Gastroesophageal sphincter (tissue), 4 donors: ENCODE results near the gene SAMD4A. TPM values are rescaled to one million over a fixed set of nuclear protein-coding genes. Genes with fewer than 3 reads are reported as not detected.

Experiments used
- ATAC-seq: fragments of 150-250 bp; one replicate; pipeline ENCODE4 v1.9.1; 2016; ENCODE audit warnings: mild to moderate bottlenecking, moderate library complexity
- H3K27ac ChIP-seq, 4 donors: fragments of 200-600 bp; sonication (generic) in 3 of 4; 1 replicate in 3 of 4; 2 replicates in 1 of 4; pipeline ENCODE4 v1.5.1; 2016 to 2019
- H3K27me3 ChIP-seq: fragments of 200-600 bp; sonication (generic); one replicate; pipeline ENCODE4 v1.5.1; 2019
- H3K36me3 ChIP-seq, 2 donors: fragments of 200-600 bp; sonication (generic); one replicate each; pipeline ENCODE4 v1.5.1; 2019; ENCODE audit warnings: control low read depth in 1 of 2
- H3K4me1 ChIP-seq, 3 donors: fragments of 200-600 bp; sonication (generic); 1 replicate in 2 of 3; 2 replicates in 1 of 3; pipeline ENCODE4 v1.5.1; 2016 to 2019; ENCODE audit warnings: control low read depth in 2 of 3
- H3K4me3 ChIP-seq, 2 donors: fragments of 200-600 bp; sonication (generic); one replicate each; pipeline ENCODE4 v1.5.1; 2019; ENCODE audit warnings: mild to moderate bottlenecking in 1 of 2, moderate library complexity in 1 of 2
- H3K9me3 ChIP-seq, 3 donors: fragments of 200-600 bp; sonication (generic); one replicate each; pipeline ENCODE4 v1.5.1; 2017 to 2019; ENCODE audit warnings: control low read depth in 2 of 3
- CTCF ChIP-seq, 4 experiments: fragments of 200-600 bp in 2 of 4; fragments of 450-650 bp in 2 of 4; sonication (generic) in 1 of 4; IDR thresholded peaks; one replicate each; pipeline ENCODE4 v1.5.1; 2017 to 2019; ENCODE audit warnings: antibody characterized with exemption in 4 of 4, mild to moderate bottlenecking in 2 of 4, moderate library complexity in 2 of 4
- EP300 ChIP-seq: sonication (generic); formaldehyde crosslinking; IDR thresholded peaks from one replicate; pipeline ENCODE4 v1.6.1; 2017; ENCODE audit warnings: antibody characterized with exemption, mild to moderate bottlenecking
- POLR2A ChIP-seq, 2 donors: fragments of 450-650 bp; IDR thresholded peaks; one replicate each; pipeline ENCODE4 v1.6.1; 2017; ENCODE audit warnings: antibody characterized with exemption in 2 of 2, mild to moderate bottlenecking in 2 of 2, moderate library complexity in 1 of 2
- POLR2AphosphoS5 ChIP-seq: sonication (generic); formaldehyde crosslinking; IDR thresholded peaks from one replicate; pipeline ENCODE4 v1.6.1; 2017; ENCODE audit warnings: antibody characterized with exemption
- WGBS, 2 donors: methylation state at CpG; one replicate each; pipeline ENCODE4 v1.1.5; 2018; ENCODE audit warnings: low coverage in 1 of 2; 5-methylcytosine and 5-hydroxymethylcytosine counted together
- total RNA-seq, 4 donors: library from RNA; depleted of rRNA; stranded (reverse); fragments of >200 nt; gene quantifications; one replicate each; pipeline ENCODE4 v1.1.0, GENCODE V29; 2016

Gene SAMD4A
- total RNA-seq, 4 donors from 2014 or later, result 65.2 to 163 (median 89.7) TPM

- WGBS, 2 donors, result 0% methylated on average over 2 of the region's 8 CpGs; no CpG with 5 or more reads in 1 of the 2 donors
- H3K4me3 ChIP-seq, result no peak overlapping the region
Observed at GRCh38 chr14:54683882-54684794, 117.2 kb downstream of the SAMD4A start.

DNA sequence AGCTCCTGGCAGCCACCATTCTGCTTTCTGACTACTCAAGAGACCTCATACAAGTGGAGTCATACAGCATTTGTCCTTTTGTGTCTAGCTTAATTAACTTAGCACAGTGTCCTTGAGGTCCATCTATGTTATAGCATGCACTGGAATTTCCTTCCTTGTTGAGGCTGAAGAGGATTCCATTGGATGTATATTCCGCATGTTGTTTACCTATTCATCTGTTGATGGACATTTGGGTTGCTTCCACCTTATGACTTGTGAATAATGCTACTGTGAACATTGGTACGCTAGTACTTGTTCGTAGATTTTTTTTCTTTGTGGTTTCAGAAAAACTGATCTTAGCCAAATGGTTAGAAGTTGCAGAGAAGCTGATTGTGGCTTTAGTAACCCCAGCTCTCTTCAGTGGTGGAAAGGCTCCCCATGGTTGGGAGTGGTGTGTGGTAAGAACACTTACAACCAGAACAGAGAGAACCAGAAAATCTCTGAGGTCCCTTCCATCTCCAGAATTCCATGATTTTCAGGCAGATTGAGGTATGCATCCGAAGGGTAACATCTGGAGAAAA lies 118.4 kb downstream of the SAMD4A start:
- Histone ChIP-seq H3K9me3 (no peaks in the 10 kb centered on the region), H3K4me1 (peaks cover 4 to 61% (median 36%) of the 10 kb centered on the region in 3 donors), H3K27ac (peak overlapping the region; percentile 76 to 89 (median 86)), H3K36me3 (no peaks in the 10 kb centered on the region), H3K4me3 (no peak overlapping the region), H3K27me3 (no peaks in the 10 kb centered on the region)
- ATAC-seq, result no peak
- TF ChIP-seq POLR2A (IDR thresholded peaks at IDR 0.05) (no peak), CTCF (IDR thresholded peaks at IDR 0.05) (no peak), POLR2AphosphoS5 (no peak), EP300 (no peak)
- 86 to 92% methylated on average over 4 of the region's 4 CpGs for WGBS, 2 donors

More at GRCh38 chr14:54683882-54684794, 117.2 kb downstream of the SAMD4A start:
- peak; percentile 89 for TF ChIP-seq POLR2AphosphoS5
- TF ChIP-seq POLR2A (IDR thresholded peaks at IDR 0.05), result no peak
- Histone ChIP-seq H3K27me3 (no peaks in the 10 kb centered on the region), H3K4me1 (peaks cover 4 to 67% (median 36%) of the 10 kb centered on the region in 3 donors), H3K9me3 (no peaks in the 10 kb centered on the region), H3K36me3 (no peaks in the 10 kb centered on the region), H3K27ac (peak overlapping the region; percentile 19 to 88 (median 80))
- peak; percentile 56 for ATAC-seq

DNA sequence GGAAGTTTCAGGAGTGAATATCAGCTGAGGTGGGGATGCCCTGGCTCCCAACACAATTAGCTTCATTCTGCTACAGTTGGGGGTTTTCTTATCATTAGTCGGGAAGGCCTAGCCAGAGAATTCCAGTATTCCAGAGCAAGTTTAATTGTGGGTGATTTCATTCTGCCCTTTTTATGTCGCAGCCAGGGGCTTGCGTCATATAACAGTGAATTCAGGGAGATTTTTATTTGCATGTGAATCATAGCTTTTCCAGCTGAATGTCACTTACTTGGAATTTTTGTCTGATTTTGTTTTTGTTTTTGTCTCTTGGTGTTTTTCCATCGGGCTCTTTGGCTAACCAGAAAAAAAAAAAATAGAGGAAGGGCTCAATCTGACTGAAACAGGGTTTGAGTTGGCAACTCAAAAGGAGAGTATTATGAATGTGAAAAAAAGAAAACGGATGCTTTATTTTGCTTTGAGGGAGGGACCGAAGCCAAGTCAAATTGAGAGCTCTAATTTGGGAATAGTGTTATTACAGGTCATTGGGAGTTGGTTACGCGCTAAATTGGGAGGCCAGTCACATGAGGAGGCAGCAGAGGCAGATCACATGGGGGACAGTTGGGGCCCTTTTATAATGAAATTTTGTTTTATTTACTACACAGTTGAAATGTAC lies 119.4 kb downstream of the SAMD4A start:
- ATAC-seq, result peak; percentile 65

GRCh38 chr14:54686871-54687749 lies 120.2 kb downstream of the SAMD4A start:
- no peaks in the 10 kb centered on the region for H3K27me3 ChIP-seq
- H3K4me1 ChIP-seq, result peaks cover 4 to 70% (median 40%) of the 10 kb centered on the region in 3 donors
- peak overlapping the region; percentile 76 to 89 (median 86) for H3K27ac ChIP-seq
- 42 to 60% methylated on average over 7 to 8 of the region's 8 CpGs for WGBS, 2 donors
- ATAC-seq, result peak; percentile 32
- H3K9me3 ChIP-seq, result no peaks in the 10 kb centered on the region
- TF ChIP-seq EP300 (no peak), POLR2AphosphoS5 (no peak)
- no peaks in the 10 kb centered on the region for H3K36me3 ChIP-seq
- no peak overlapping the region for H3K4me3 ChIP-seq

More for the DNA sequence above, 119.4 kb downstream of the SAMD4A start:
- peak overlapping the region; percentile 76 to 89 (median 86) for H3K27ac ChIP-seq
- no peaks in the 10 kb centered on the region for H3K36me3 ChIP-seq
- H3K4me3 ChIP-seq, result no peak overlapping the region
- 14 to 20% methylated on average over 7 to 8 of the region's 8 CpGs for WGBS, 2 donors
- peaks cover 4 to 62% (median 40%) of the 10 kb centered on the region in 3 donors for H3K4me1 ChIP-seq
- H3K27me3 ChIP-seq, result no peaks in the 10 kb centered on the region
- TF ChIP-seq POLR2AphosphoS5 (peak; percentile 90), CTCF (IDR thresholded peaks at IDR 0.05) (no peak)
- H3K9me3 ChIP-seq, result no peaks in the 10 kb centered on the region

DNA sequence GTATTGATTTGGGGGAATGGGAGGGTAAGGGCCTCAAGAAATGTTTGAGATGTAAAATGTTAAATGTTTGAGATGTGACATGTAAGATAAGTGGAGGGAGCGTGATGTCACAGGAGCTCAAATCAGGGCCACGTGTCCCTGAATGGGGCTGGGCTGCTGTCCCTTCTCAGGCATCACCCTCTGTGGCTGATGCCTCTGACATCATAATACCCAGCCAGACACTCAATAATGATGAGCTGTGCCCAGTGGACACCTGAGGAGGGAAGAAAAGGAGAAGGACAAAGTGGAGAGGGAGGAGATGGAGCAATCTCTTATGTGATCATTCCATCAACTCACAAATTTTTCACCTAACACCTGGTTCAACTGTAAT lies 120.8 kb downstream of the SAMD4A start:
- no peak for ATAC-seq
- no peak for TF ChIP-seq EP300
- no peak for TF ChIP-seq POLR2A (IDR thresholded peaks at IDR 0.05)
- TF ChIP-seq POLR2AphosphoS5, result no peak
- no peak for TF ChIP-seq CTCF (IDR thresholded peaks at IDR 0.05)
- H3K4me1 ChIP-seq, result peaks cover 4 to 76% (median 40%) of the 10 kb centered on the region in 3 donors

More for the DNA sequence above, 120.8 kb downstream of the SAMD4A start:
- 71% methylated on average over 1 of the region's 2 CpGs; no CpG with 5 or more reads in 1 of the 2 donors for WGBS, 2 donors
- no peak overlapping the region for H3K4me3 ChIP-seq
- H3K27ac ChIP-seq, result peak overlapping the region in 3 of 4 donors; percentile 76 to 88 (median 83)
- no peaks in the 10 kb centered on the region for H3K9me3 ChIP-seq
- H3K27me3 ChIP-seq, result no peaks in the 10 kb centered on the region
- no peaks in the 10 kb centered on the region for H3K36me3 ChIP-seq
